ENCODE measurements around the gene PROB1. TPM values are rescaled to one million over a fixed set of nuclear protein-coding genes. Genes with fewer than 3 reads are reported as not detected.

PROB1 gene
- total and polyA plus RNA-seq, 2 of the 13 experiments (the other 11 are each of a cell fraction or from before 2014, with no cell fraction given): 0.69 to 1.1 TPM

DNA sequence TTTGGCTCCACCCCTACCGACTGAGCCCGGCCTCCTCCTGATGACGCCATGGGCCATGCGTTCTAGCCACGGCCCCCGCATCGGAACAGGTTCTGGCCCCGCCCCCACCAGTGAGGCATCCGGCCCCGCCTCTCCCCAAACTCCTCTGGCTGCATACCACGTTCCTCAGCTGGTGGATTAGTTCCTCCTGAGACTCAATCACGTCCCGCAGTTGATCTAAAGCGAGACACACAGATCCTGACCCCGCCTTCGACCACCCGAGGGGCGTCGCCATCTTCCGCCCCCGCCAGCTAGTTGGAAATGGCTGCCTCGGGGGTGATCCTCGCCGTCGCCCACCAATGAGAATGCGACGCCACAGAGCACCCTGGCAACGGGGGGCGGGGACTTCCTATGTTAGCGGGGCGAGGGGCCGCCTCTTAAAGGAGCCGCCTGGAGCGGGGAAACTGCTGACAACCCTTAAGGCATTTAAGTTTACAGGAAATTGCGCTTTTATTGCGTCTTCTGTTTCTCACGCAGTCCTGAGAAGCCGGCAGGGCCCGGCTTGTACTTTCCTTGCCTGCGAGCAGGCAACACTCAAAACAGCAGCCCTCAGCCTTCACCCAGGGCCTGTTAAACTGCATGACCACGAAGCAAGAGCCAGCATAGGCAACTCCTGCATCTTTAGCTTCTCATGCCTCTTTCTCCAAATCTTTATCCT is 9.0 kb upstream of the PROB1 start, which contains the start of gene SPATA24 (continued):
- TF ChIP-seq ZNF432 (CRISPR knock-in tag; IDR thresholded peaks at IDR 0.05; ENCODE audit: borderline replicate concordance) (no peak), KAT7 (CRISPR knock-in tag; IDR thresholded peaks at IDR 0.05; ENCODE audit: borderline replicate concordance) (no peak), ZKSCAN5 (CRISPR knock-in tag; IDR thresholded peaks at IDR 0.05) (no peak), CREB1 (IDR thresholded peaks at IDR 0.05) (no peak; the same call in none of the 2 replicates), CREB1 (CRISPR knock-in tag; IDR thresholded peaks at IDR 0.05) (peak; percentile 85), ZFP62 (CRISPR knock-in tag; IDR thresholded peaks at IDR 0.05) (no peak), NFKB2 (CRISPR knock-in tag; IDR thresholded peaks at IDR 0.05; ENCODE audit: borderline replicate concordance) (no peak; the same call in 1 of the 2 replicates), NCOA5 (CRISPR knock-in tag; IDR thresholded peaks at IDR 0.05) (no peak), NFYC (CRISPR knock-in tag; IDR thresholded peaks at IDR 0.05) (peak; percentile 82), CBFB (CRISPR knock-in tag; IDR thresholded peaks at IDR 0.05) (0 out of 2 replicates have a peak, but pooled peaks have one; percentile 44), ATF1 (CRISPR knock-in tag; IDR thresholded peaks at IDR 0.05) (peak; percentile 72; the same call in 1 of the 2 replicates), MLLT10 (CRISPR knock-in tag; IDR thresholded peaks at IDR 0.05) (no peak), SMYD3 (CRISPR knock-in tag; IDR thresholded peaks at IDR 0.05) (no peak), HHEX (CRISPR knock-in tag; IDR thresholded peaks at IDR 0.05) (no peak), ZNF670 (CRISPR knock-in tag; IDR thresholded peaks at IDR 0.05; ENCODE audit: borderline replicate concordance) (no peak), FOXP1 (IDR thresholded peaks at IDR 0.05) (no peak), FOXP1 (CRISPR knock-in tag; IDR thresholded peaks at IDR 0.05) (no peak), TOE1 (CRISPR knock-in tag; IDR thresholded peaks at IDR 0.05) (no peak), RFX1 (IDR thresholded peaks at IDR 0.05) (peak; percentile 87), ZNF709 (CRISPR knock-in tag; IDR thresholded peaks at IDR 0.05) (no peak; the same call in 1 of the 2 replicates), KLF13 (CRISPR knock-in tag; IDR thresholded peaks at IDR 0.05) (no peak), RARA (CRISPR knock-in tag; IDR thresholded peaks at IDR 0.05) (no peak), ZMYM4 (CRISPR knock-in tag; IDR thresholded peaks at IDR 0.05) (0 out of 2 replicates have a peak, but pooled peaks have one; percentile 20), TCF12 (IDR thresholded peaks at IDR 0.05) (no peak), TCF12 (CRISPR knock-in tag; IDR thresholded peaks at IDR 0.05) (no peak), ZNF790 (CRISPR knock-in tag; IDR thresholded peaks at IDR 0.05; ENCODE audit: borderline replicate concordance) (no peak), EZH2 (conservative IDR thresholded peaks at IDR 0.05; ENCODE audit: low read depth, low read length) (no peak), SRSF9 (IDR thresholded peaks at IDR 0.05; ENCODE audit: borderline replicate concordance, insufficient read depth, low read depth, low read length, poor library complexity, severe bottlenecking) (no peak), WIZ (CRISPR knock-in tag; IDR thresholded peaks at IDR 0.05) (no peak), MAF1 (CRISPR knock-in tag; IDR thresholded peaks at IDR 0.05; ENCODE audit: borderline replicate concordance) (no peak)
- TF ChIP-seq, protein P1, sequence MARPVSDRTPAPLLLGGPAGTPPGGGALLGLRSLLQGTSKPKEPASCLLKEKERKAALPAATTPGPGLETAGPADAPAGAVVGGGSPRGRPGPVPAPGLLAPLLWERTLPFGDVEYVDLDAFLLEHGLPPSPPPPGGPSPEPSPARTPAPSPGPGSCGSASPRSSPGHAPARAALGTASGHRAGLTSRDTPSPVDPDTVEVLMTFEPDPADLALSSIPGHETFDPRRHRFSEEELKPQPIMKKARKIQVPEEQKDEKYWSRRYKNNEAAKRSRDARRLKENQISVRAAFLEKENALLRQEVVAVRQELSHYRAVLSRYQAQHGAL (CRISPR knock-in tag; IDR thresholded peaks at IDR 0.05; ENCODE audit: not compliant biosample characterization): no peak
- TF ChIP-seq, protein P2, sequence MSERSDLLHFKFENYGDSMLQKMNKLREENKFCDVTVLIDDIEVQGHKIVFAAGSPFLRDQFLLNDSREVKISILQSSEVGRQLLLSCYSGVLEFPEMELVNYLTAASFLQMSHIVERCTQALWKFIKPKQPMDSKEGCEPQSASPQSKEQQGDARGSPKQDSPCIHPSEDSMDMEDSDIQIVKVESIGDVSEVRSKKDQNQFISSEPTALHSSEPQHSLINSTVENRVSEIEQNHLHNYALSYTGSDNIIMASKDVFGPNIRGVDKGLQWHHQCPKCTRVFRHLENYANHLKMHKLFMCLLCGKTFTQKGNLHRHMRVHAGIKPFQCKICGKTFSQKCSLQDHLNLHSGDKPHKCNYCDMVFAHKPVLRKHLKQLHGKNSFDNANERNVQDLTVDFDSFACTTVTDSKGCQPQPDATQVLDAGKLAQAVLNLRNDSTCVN (CRISPR knock-in tag; IDR thresholded peaks at IDR 0.05; ENCODE audit: borderline replicate concordance): no peak
